ENCODE measurements around the gene HS3ST1. TPM values are rescaled to one million over a fixed set of nuclear protein-coding genes. Genes with fewer than 3 reads are reported as not detected.
A peak's percentile ranks its signal among the peaks of the same experiment; 100 is the strongest.

Gene HS3ST1
- total RNA-seq, 1 experiment from 2014 or later = not detected

DNA sequence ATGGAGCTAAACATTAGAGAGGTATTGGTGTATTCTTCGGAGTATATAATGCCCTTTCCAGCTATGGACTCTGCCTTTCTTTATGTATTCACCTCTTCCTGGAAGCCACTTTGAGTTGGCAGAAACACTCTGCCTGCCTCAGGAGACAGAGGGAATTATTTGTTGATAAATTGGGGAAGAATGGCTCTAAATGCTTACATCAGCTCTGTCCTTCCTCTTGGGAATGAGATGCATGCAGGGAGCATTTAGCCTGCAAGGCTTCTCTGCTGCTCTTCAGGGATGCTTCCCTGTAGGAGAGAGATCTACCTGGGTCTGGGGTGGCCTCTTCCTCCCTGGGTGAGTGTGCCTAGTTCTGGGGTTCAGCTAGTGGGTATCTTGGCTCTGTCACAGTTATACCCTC, 6.9 kb upstream of the HS3ST1 start:
- no peak for DNase-seq (ENCODE audit: low read depth)

GRCh38 chr4:11431111-11431510, 2.4 kb upstream of the HS3ST1 start:
- DNase-seq (ENCODE audit: low read depth) = no peak

GRCh38 chr4:11430536-11430935, 1.8 kb upstream of the HS3ST1 start:
- no peak for DNase-seq (ENCODE audit: low read depth)

GRCh38 chr4:11429699-11430045, 978 bp upstream of the HS3ST1 start:
- no peak for DNase-seq (ENCODE audit: low read depth)

DNA sequence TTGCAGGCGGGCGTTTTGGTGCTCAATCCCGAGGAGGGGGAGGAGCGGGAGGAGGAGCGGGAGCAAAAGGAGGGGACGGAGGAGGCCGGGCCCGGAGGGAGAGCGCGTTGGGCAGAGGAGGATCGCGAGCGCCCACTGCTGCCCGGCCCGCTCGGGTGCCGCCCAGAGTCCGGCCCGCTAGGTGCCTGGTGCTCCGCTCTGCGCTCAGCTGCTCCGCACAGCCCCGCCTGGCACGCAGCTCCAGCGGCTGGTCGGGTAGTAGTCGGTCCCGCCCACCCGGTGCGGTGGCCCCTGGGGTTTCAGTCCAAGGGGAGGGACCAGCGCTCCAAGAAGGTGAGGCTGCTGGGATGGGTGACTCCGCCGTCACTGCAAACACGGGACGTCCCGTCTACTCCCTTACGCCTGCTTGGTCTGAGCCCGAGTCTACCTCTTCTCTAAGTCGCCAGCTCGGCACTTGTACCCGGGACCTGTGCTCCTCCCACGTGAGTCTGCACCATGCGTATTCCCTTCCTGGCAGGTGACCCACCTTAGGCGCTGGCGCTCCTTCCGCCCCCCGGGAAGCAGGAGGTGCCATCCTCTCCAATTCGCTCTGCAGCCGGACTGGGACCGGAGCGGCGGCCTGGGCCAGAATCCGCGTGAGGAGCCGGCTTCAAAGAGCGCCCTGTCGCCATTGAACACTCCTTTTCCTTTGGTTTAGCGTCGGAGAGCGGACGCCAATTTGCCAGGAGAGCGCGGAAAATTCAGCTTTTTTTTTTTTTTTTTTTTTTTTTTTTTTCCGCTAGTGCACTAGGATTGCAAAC, 405 bp upstream of the HS3ST1 start:
- peak; percentile 48 for DNase-seq (ENCODE audit: low read depth)

GRCh38 chr4:11427121-11427996, 1.3 kb downstream of the HS3ST1 start:
- DNase-seq (ENCODE audit: low read depth) = no peak

GRCh38 chr4:11426731-11427120, 2.0 kb downstream of the HS3ST1 start:
- no peak for DNase-seq (ENCODE audit: low read depth)

- DNase-seq (ENCODE audit: low read depth) = no peak
Observed at GRCh38 chr4:11426003-11426402, 2.7 kb downstream of the HS3ST1 start.

DNA sequence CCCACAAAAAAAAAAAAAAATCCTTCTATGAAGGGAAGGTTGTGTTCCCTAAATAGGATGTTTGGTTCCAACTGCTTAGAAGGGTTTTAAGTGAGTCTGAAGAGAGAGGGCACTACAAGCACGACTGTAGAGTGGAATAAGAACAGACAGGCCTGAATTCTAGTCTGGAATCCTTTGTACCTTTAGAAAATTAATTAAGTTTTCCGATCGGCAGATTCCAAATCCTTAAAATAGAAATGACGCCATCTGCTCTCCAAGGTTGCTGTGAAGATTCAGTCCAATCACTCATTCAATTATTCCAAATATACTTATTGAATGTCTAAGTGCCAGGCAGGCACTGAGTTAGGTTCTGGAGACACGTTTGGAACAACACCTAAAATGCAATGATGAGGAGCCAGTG, 3.8 kb downstream of the HS3ST1 start:
- no peak for DNase-seq (ENCODE audit: low read depth)

GRCh38 chr4:11424000-11424399, 4.7 kb downstream of the HS3ST1 start:
- peak; percentile 34 for DNase-seq (ENCODE audit: low read depth)

DNA sequence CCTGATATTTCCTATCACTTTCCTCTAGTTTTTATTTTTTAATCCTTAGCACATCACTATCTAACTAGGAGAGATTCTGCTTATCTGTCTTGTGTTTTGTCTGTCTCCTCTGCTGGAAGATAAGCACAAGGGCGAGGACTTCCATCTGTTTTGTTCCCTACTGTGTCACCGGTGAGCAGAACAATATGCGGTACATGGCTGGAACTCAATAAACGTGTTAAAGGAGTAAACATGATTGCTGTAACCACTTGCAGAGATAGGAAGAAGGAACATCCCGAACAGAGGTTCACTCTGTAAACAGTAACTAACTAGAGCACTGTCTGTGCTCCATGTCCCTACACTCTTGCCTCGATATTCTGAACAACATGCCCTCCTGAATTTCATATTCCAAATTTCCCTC, 5.2 kb downstream of the HS3ST1 start:
- no peak for DNase-seq (ENCODE audit: low read depth)

GRCh38 chr4:11421116-11421515, 7.6 kb downstream of the HS3ST1 start:
- peak; percentile 23 for DNase-seq (ENCODE audit: low read depth)

DNA sequence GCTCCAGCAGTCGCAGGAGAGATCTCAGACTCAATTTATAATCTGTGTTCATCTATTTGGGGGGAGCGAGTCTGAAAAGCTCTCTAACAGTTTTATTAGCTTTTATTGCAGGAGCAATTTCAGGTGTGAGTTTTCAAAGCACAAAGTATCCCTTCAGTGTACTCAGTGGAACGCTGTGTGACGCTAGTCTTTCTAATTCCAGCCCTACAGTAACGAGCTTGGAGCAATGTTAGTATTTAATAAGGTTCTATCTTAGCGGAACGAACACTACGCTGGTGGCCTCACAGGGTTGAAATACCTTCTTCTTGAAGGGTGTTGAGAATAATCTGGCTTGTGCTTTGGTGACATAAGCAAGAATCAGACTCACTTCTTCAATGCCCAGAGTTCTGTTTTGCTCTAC, 8.4 kb downstream of the HS3ST1 start:
- DNase-seq (ENCODE audit: low read depth) = no peak

GRCh38 chr4:11418610-11419009, 10.1 kb downstream of the HS3ST1 start:
- DNase-seq (ENCODE audit: low read depth) = peak; percentile 5

- no peak for DNase-seq (ENCODE audit: low read depth)
Observed at GRCh38 chr4:11416767-11417113, 12.0 kb downstream of the HS3ST1 start.

- DNase-seq (ENCODE audit: low read depth) = no peak
Observed at GRCh38 chr4:11416071-11416766, 12.5 kb downstream of the HS3ST1 start.

- no peak for DNase-seq (ENCODE audit: low read depth)
Observed at GRCh38 chr4:11415409-11416070, 13.2 kb downstream of the HS3ST1 start.

DNA sequence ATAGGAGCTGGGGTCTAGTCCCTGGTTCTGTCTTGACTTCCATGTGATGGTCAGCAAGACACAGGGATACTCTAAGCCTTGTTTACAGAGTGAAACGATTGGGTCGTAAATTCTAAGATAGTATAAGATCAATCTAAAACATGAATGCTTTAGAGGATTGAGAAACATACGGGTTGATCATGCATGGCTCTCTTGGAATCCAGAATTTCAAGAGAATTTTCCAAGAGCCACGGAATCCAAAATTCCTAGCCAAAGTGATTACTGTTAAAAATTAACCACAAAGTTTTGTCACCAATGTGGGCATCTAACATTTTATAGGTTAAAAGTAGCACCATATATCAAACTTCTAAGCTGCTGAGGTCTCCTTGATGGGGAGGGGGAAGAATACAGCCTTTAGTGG, 16.5 kb downstream of the HS3ST1 start:
- no peak for DNase-seq (ENCODE audit: low read depth)

DNA sequence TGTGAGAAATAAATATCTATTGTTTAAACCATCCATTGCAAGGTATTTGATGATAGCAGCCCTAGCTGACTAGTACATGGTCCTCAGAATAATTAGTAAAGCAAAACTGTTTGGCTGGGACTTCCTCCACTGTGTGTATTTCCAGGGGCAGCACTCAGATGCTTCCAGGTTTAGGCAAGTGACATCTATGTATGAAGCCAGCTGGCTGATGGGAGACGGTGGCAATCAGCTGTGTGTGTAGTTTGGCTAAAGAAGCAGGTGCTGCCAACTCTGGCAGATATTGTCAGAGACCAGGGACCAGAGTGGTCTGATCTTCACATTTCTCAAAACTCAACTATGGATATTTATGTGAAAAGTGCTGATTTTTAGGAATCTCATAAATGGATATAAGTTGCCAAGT, 19.1 kb downstream of the HS3ST1 start:
- no peak for DNase-seq (ENCODE audit: low read depth)

DNA sequence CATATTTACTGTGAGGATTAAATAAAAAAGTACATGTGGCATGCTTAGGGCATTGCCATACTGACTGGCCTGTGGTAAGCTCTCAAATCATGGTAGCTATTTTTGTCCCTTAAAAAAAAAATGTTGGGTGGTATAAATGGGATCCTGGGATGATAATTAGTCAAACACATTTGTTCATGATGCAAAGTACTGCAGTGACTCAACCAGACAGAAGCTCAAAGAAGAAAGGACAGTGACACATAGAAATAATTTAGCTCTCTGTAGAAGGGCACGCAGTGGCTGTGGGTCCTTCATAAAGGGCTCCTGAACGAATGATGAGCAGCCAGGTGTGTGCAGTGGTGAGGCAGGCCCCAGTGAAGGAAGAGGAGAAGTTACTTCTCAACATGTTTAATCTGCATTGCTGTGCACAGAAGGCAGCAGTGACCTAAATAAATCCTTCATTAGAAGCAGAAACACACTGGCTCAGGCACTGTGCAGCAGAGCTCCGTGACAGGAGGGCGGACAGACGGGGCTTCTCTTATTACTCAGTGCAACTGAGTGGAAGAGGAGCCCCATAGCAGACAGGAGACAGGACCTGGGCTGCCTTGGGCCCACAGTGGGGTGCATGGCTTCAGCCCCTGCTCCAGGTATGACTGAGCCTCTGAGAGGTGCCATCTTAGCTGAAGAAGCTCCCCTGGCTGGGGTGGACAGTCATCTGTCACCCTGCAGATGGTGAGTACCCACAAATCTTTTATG, 20.3 kb downstream of the HS3ST1 start:
- DNase-seq (ENCODE audit: low read depth) = no peak

GRCh38 chr4:11407551-11407950, 21.1 kb downstream of the HS3ST1 start:
- no peak for DNase-seq (ENCODE audit: low read depth)

Data from M059J (cell line).